Inferior parietal cortex (tissue), 1 donor: ENCODE data around the gene RNU5B-1.

Source experiments
- DNase-seq: peaks from one replicate; pipeline ENCODE4 v3.0.0-alpha.2; 2016; ENCODE audit errors: extremely low spot score

RNU5B-1 gene

GRCh38 chr15:65328506-65329287 lies 24.2 kb downstream of the RNU5B-1 start:
- DNase-seq, result no peak

- no peak for DNase-seq
Measured at GRCh38 chr15:65329288-65329983, 25.0 kb downstream of the RNU5B-1 start.

- DNase-seq, result no peak
Measured at GRCh38 chr15:65329984-65330735, 25.7 kb downstream of the RNU5B-1 start.

- no peak for DNase-seq
Measured at GRCh38 chr15:65330934-65331645, 26.6 kb downstream of the RNU5B-1 start.

- no peak for DNase-seq
Measured at GRCh38 chr15:65331811-65332210, 27.3 kb downstream of the RNU5B-1 start.

- no peak for DNase-seq
Measured at GRCh38 chr15:65332391-65333147, 28.1 kb downstream of the RNU5B-1 start.

- no peak for DNase-seq
Measured at GRCh38 chr15:65333148-65333820, 28.8 kb downstream of the RNU5B-1 start.

- DNase-seq, result no peak
Measured at GRCh38 chr15:65333856-65334255, 29.4 kb downstream of the RNU5B-1 start.

GRCh38 chr15:65334586-65335231 lies 30.2 kb downstream of the RNU5B-1 start:
- DNase-seq, result no peak

GRCh38 chr15:65335278-65336055 lies 31.0 kb downstream of the RNU5B-1 start:
- DNase-seq, result no peak

GRCh38 chr15:65336493-65337435 lies 32.3 kb downstream of the RNU5B-1 start:
- no peak for DNase-seq

- no peak for DNase-seq
Measured at GRCh38 chr15:65337436-65338070, 33.1 kb downstream of the RNU5B-1 start.

- DNase-seq, result no peak
Measured at GRCh38 chr15:65338366-65338765, 33.9 kb downstream of the RNU5B-1 start.

- no peak for DNase-seq
Measured at GRCh38 chr15:65338823-65339222, 34.3 kb downstream of the RNU5B-1 start.

- DNase-seq, result no peak
Measured at GRCh38 chr15:65339416-65339815, 34.9 kb downstream of the RNU5B-1 start.

- DNase-seq, result no peak
Measured at GRCh38 chr15:65339920-65340319, 35.4 kb downstream of the RNU5B-1 start.

- DNase-seq, result no peak
Measured at GRCh38 chr15:65342493-65342892, 38.0 kb downstream of the RNU5B-1 start.
